MG63 (cell line): ENCODE results near the gene ETV7. TPM values are rescaled to one million over a fixed set of nuclear protein-coding genes. Genes with fewer than 3 reads are reported as not detected.
"Not testable (repeated sequence)": the region's sequence is repeated elsewhere in the genome, so short reads cannot be mapped to it uniquely, and the experiment has no call there.

Experiments
- DNase-seq: peaks from one replicate; pipeline ENCODE4 v3.0.0-alpha.2; 2020
- H3K27me3 ChIP-seq: fragments of 250-450 bp; sonication (Bioruptor Pico); 2 replicates; pipeline ENCODE4 v1.5.1; 2020; ENCODE audit warnings: mild to moderate bottlenecking, moderate library complexity
- H3K36me3 ChIP-seq: fragments of 250-450 bp; sonication (Bioruptor Pico); 2 replicates; pipeline ENCODE4 v1.5.1; 2020; ENCODE audit warnings: mild to moderate bottlenecking, moderate library complexity
- H3K4me3 ChIP-seq: fragments of 250-450 bp; sonication (Bioruptor Pico); 2 replicates; pipeline ENCODE4 v1.5.1; 2020; ENCODE audit warnings: mild to moderate bottlenecking, moderate library complexity
- H3K9me3 ChIP-seq: fragments of 250-450 bp; sonication (Bioruptor Pico); 2 replicates; pipeline ENCODE4 v1.5.1; 2020; ENCODE audit warnings: mild to moderate bottlenecking, moderate library complexity
- total RNA-seq: library from RNA; depleted of rRNA; stranded (reverse); fragments of >200 nt; shearing (Covaris generic); gene quantifications from 2 replicates; pipeline ENCODE4 v1.2.3, GENCODE V29; 2014; ENCODE audit warnings: low replicate concordance

ETV7 gene
- total RNA-seq, 1 experiment from 2014 or later, result 0.82 TPM

GRCh38 chr6:36373368-36374019 lies 14.0 kb downstream of the ETV7 start:
- H3K9me3 ChIP-seq, result no peaks in the 10 kb centered on the region
- no peaks in the 10 kb centered on the region for H3K27me3 ChIP-seq
- H3K4me3 ChIP-seq, result no peak overlapping the region
- H3K36me3 ChIP-seq, result no peaks in the 10 kb centered on the region
- DNase-seq, result no peak

GRCh38 chr6:36372088-36372487 lies 15.4 kb downstream of the ETV7 start:
- H3K4me3 ChIP-seq, result no peak overlapping the region
- no peaks in the 10 kb centered on the region for H3K9me3 ChIP-seq
- no peaks in the 10 kb centered on the region for H3K27me3 ChIP-seq
- no peaks in the 10 kb centered on the region for H3K36me3 ChIP-seq
- DNase-seq, result no peak

GRCh38 chr6:36371211-36371610 lies 16.3 kb downstream of the ETV7 start:
- no peaks in the 10 kb centered on the region for H3K36me3 ChIP-seq
- H3K9me3 ChIP-seq, result no peaks in the 10 kb centered on the region
- H3K4me3 ChIP-seq, result no peak overlapping the region
- H3K27me3 ChIP-seq, result no peaks in the 10 kb centered on the region
- DNase-seq, result no peak

GRCh38 chr6:36370638-36371037 lies 16.8 kb downstream of the ETV7 start:
- no peak for DNase-seq
- Histone ChIP-seq H3K27me3 (no peaks in the 10 kb centered on the region), H3K36me3 (no peaks in the 10 kb centered on the region), H3K4me3 (no peak overlapping the region), H3K9me3 (no peaks in the 10 kb centered on the region)

- no peak for DNase-seq
- H3K9me3 ChIP-seq, result no peaks in the 10 kb centered on the region
- no peaks in the 10 kb centered on the region for H3K36me3 ChIP-seq
- H3K4me3 ChIP-seq, result no peak overlapping the region
- no peaks in the 10 kb centered on the region for H3K27me3 ChIP-seq
Measured at GRCh38 chr6:36368921-36369865, 18.3 kb downstream of the ETV7 start.

GRCh38 chr6:36368421-36368820 lies 19.0 kb downstream of the ETV7 start:
- Histone ChIP-seq H3K4me3 (no peak overlapping the region), H3K9me3 (no peaks in the 10 kb centered on the region), H3K27me3 (no peaks in the 10 kb centered on the region), H3K36me3 (no peaks in the 10 kb centered on the region)
- DNase-seq, result no peak

- no peaks in the 10 kb centered on the region for H3K27me3 ChIP-seq
- H3K4me3 ChIP-seq, result no peak overlapping the region
- H3K9me3 ChIP-seq, result no peaks in the 10 kb centered on the region
- H3K36me3 ChIP-seq, result no peaks in the 10 kb centered on the region
- DNase-seq, result no peak
Measured at GRCh38 chr6:36367743-36368142, 19.7 kb downstream of the ETV7 start.

GRCh38 chr6:36364669-36365479 lies 22.6 kb downstream of the ETV7 start:
- Histone ChIP-seq H3K4me3 (no peak overlapping the region), H3K36me3 (no peaks in the 10 kb centered on the region), H3K9me3 (no peaks in the 10 kb centered on the region), H3K27me3 (no peaks in the 10 kb centered on the region)
- peak; percentile 27 for DNase-seq

- not testable (repeated sequence) for H3K4me3 ChIP-seq, H3K9me3 ChIP-seq, DNase-seq, H3K36me3 ChIP-seq, H3K27me3 ChIP-seq
Measured at GRCh38 chr6:36364061-36364635, 23.3 kb downstream of the ETV7 start.

GRCh38 chr6:36363371-36363752 lies 24.1 kb downstream of the ETV7 start:
- H3K27me3 ChIP-seq, DNase-seq, H3K9me3 ChIP-seq, H3K4me3 ChIP-seq, H3K36me3 ChIP-seq: not testable (repeated sequence)

- no peak for DNase-seq
- H3K4me3 ChIP-seq, result no peak overlapping the region
- no peaks in the 10 kb centered on the region for H3K27me3 ChIP-seq
- no peaks in the 10 kb centered on the region for H3K9me3 ChIP-seq
- no peaks in the 10 kb centered on the region for H3K36me3 ChIP-seq
Measured at GRCh38 chr6:36362551-36363370, 24.7 kb downstream of the ETV7 start.

- Histone ChIP-seq H3K4me3 (no peak overlapping the region), H3K27me3 (no peaks in the 10 kb centered on the region), H3K9me3 (no peaks in the 10 kb centered on the region), H3K36me3 (no peaks in the 10 kb centered on the region)
- DNase-seq, result no peak
Measured at GRCh38 chr6:36361071-36361470, 26.4 kb downstream of the ETV7 start.

- DNase-seq, result peak; percentile 55
- H3K4me3 ChIP-seq, result no peak overlapping the region
Measured at GRCh38 chr6:36360241-36361054, 27.0 kb downstream of the ETV7 start.

GRCh38 chr6:36358226-36358915 lies 29.1 kb downstream of the ETV7 start:
- no peak overlapping the region for H3K4me3 ChIP-seq
- no peaks in the 10 kb centered on the region for H3K9me3 ChIP-seq
- H3K27me3 ChIP-seq, result no peaks in the 10 kb centered on the region
- no peaks in the 10 kb centered on the region for H3K36me3 ChIP-seq
- DNase-seq, result no peak

More at GRCh38 chr6:36360241-36361054, 27.0 kb downstream of the ETV7 start:
- Histone ChIP-seq H3K27me3 (no peaks in the 10 kb centered on the region), H3K9me3 (no peaks in the 10 kb centered on the region), H3K36me3 (no peaks in the 10 kb centered on the region)

GRCh38 chr6:36357872-36358225 lies 29.6 kb downstream of the ETV7 start:
- DNase-seq, result no peak
- Histone ChIP-seq H3K36me3 (no peaks in the 10 kb centered on the region), H3K4me3 (no peak overlapping the region), H3K9me3 (no peaks in the 10 kb centered on the region), H3K27me3 (no peaks in the 10 kb centered on the region)
